ENCODE data around the gene XRN2. TPM values are rescaled to one million over a fixed set of nuclear protein-coding genes. Genes with fewer than 3 reads are reported as not detected.

Gene XRN2
- total RNA-seq, 3 donors from 2014 or later = 35.3 to 47.7 (median 43.2) TPM

GRCh38 chr20:21272679-21273078, 30.5 kb upstream of the XRN2 start:
- intact Hi-C loops (cut with DNase I, micrococcal nuclease) = no loop called here
- no peaks in the 10 kb centered on the region for H3K9me3 ChIP-seq
- TF ChIP-seq CTCF (IDR thresholded peaks at IDR 0.05) = no peak

GRCh38 chr20:21273755-21274386, 29.3 kb upstream of the XRN2 start:
- H3K36me3 ChIP-seq (ENCODE audit: low read depth) = no peaks in the 10 kb centered on the region
- no peak overlapping the region for H3K4me3 ChIP-seq
- TF ChIP-seq CTCF (IDR thresholded peaks at IDR 0.05) = no peak
- H3K9me3 ChIP-seq = no peaks in the 10 kb centered on the region
- DNase-seq (no peak), ATAC-seq (no peak)
- intact Hi-C loops (cut with DNase I, micrococcal nuclease) = no loop called here
- H3K4me1 ChIP-seq (ENCODE audit: low read depth) = peaks cover 6% of the 10 kb centered on the region

More at GRCh38 chr20:21272679-21273078, 30.5 kb upstream of the XRN2 start:
- H3K4me3 ChIP-seq = no peak overlapping the region
- H3K4me1 ChIP-seq (ENCODE audit: low read depth) = peaks cover 6% of the 10 kb centered on the region
- H3K36me3 ChIP-seq (ENCODE audit: low read depth) = no peaks in the 10 kb centered on the region
- no peak for DNase-seq
- no peak for ATAC-seq

- no peak for DNase-seq
- ATAC-seq = peak; percentile 35
- H3K4me3 ChIP-seq = no peak overlapping the region
- TF ChIP-seq CTCF (IDR thresholded peaks at IDR 0.05) = no peak
- peaks cover 8% of the 10 kb centered on the region for H3K4me1 ChIP-seq (ENCODE audit: low read depth)
- H3K36me3 ChIP-seq (ENCODE audit: low read depth) = no peaks in the 10 kb centered on the region
- no peaks in the 10 kb centered on the region for H3K9me3 ChIP-seq
- intact Hi-C loops (cut with DNase I, micrococcal nuclease) = no loop called here
Observed at GRCh38 chr20:21278829-21279228, 24.3 kb upstream of the XRN2 start.

- TF ChIP-seq CTCF (IDR thresholded peaks at IDR 0.05) = no peak
- no peak for ATAC-seq
- no peak for DNase-seq
- peaks cover 8% of the 10 kb centered on the region for H3K4me1 ChIP-seq (ENCODE audit: low read depth)
- intact Hi-C loops (cut with DNase I, micrococcal nuclease) = no loop called here
- no peaks in the 10 kb centered on the region for H3K9me3 ChIP-seq
- no peaks in the 10 kb centered on the region for H3K36me3 ChIP-seq (ENCODE audit: low read depth)
- no peak overlapping the region for H3K4me3 ChIP-seq
Observed at GRCh38 chr20:21279706-21280521, 23.2 kb upstream of the XRN2 start.

GRCh38 chr20:21280522-21281016, 22.6 kb upstream of the XRN2 start:
- Histone ChIP-seq H3K4me1 (ENCODE audit: low read depth) (peaks cover 8% of the 10 kb centered on the region), H3K4me3 (no peak overlapping the region), H3K36me3 (ENCODE audit: low read depth) (no peaks in the 10 kb centered on the region), H3K9me3 (no peaks in the 10 kb centered on the region)
- peak; percentile 90 for ATAC-seq
- peak in 1 of 3 donors; percentile 41 for DNase-seq
- intact Hi-C loops (cut with DNase I, micrococcal nuclease) = no loop called here
- no peak for TF ChIP-seq CTCF (IDR thresholded peaks at IDR 0.05)

All from mucosa of descending colon (tissue), 3 donors.